HG02623 (cell line): ENCODE measurements around the gene RPL22.
A peak's percentile ranks its signal among the peaks of the same experiment; 100 is the strongest.

Experiments
- ATAC-seq: cut with Tn5 transposase; IDR thresholded peaks from one replicate; pipeline ENCODE4 v1.9.1; 2021; ENCODE audit warnings: moderate library complexity; ENCODE audit not compliant: unreplicated experiment

The RPL22 gene

GRCh38 chr1:6205849-6206519 lies 6.6 kb upstream of the RPL22 start, which contains the start of gene RNF207:
Gene RNF207, plus strand, starts transcription at chr1:6206119. Its CDS starts 417 bp downstream, at chr1:6206536.
- peak; percentile 65 for ATAC-seq

DNA sequence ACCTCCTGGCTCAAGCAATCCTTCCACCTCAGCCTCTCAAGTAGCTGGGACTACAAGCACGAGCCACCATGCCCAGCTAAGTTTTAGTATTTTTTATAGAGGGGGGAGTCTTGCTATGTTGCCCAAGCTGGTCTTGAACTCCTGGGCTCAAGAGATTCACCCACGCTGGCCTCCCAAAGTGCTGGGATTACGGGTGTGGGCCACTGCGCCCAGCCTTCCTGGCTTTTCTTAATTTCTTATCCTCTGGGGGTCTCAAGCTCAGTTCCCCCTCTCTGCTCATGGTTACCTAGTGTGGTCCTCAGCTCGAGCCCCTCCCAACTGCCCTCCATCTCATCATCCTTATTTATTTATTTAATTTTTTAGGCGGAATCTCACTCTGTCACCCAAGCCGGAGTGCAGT lies 2.9 kb upstream of the RPL22 start:
- ATAC-seq, result no peak

- no peak for ATAC-seq
Measured at GRCh38 chr1:6200188-6200809, 904 bp upstream of the RPL22 start.

DNA sequence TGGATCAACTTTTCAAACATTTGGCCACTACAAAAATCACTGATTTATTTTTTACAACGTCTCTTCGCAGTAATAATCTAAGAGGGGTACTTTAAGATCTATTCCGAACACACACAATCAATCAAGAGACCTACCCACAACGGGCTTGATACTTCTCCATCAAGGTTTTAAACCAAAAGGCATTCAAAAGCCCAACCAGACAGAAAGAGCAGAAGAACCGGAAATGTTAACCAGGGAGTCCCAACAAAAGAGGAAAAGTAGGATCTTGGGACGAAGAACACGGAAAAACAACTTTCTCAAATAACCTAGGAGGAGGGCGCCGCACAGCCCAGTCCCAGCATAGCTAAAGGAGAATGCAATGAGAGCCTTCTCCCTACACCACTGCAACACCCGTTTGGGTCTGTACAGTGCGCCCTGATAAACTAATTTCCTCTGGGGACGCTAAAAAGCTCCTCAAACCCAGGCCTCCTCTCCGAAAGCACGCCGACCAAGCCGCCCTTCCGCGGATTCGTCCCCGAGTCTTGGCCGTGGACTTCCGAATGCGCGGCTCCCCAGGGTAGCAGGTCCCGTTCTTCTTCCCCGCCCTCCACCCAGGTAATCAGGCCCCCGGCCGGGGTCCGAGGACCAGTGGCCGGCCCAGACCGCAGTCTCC lies 623 bp downstream of the RPL22 start:
- peak; percentile 31 for ATAC-seq

DNA sequence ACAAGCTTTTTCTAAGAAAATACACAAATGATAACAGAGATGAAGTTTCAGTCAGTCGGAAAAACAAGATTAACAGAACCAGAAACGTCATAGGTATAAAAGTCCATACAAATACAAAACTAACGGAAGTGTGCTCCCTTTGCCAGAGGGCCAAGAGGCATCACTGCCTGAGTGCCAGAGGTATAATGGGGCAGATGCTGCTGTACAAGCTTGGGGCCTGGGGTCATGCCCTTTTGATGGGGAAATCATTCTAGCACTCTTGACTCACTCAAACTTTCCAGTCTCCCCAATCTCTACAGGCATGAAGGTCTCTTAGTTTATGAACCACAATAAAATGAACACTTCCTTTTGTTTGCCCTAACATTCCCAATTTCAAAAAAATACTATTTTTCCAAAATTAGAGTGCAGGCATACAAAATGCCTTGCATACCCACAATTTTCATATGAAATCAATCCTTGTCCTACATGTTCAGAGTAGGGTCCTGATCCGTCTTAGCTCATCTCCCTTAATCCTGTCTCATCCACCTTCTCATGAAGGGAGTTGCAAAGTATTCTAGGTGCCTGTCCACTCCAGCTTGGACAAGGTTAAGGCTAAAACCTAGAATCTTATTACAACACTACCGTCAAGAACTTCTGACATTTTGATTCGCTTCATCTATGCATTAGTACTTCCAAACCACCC lies 1.5 kb downstream of the RPL22 start:
- no peak for ATAC-seq

GRCh38 chr1:6191968-6192367 lies 7.4 kb downstream of the RPL22 start:
- ATAC-seq, result no peak

DNA sequence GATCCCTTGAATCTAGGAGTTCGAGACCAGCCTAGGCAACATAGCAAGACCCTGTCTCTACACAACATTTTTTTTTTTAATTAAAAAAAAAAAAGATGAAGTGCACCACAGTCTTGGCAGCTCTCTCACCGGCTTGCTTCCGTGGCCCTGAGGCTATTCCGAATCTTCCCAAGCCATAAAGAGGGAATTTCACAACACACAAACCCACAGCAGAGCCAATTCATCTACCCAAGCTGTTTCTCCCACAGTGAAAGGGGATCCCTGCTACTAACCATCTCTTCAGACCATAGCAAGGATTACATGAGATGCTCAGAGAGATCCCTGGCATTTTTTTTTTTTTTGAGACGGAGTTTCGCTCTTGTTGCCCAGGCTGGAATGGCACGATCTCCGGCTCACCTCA lies 10.9 kb downstream of the RPL22 start:
- ATAC-seq, result no peak

- ATAC-seq, result no peak
Measured at GRCh38 chr1:6185635-6186382, 13.6 kb downstream of the RPL22 start.

- ATAC-seq, result no peak
Measured at GRCh38 chr1:6185151-6185550, 14.2 kb downstream of the RPL22 start.

DNA sequence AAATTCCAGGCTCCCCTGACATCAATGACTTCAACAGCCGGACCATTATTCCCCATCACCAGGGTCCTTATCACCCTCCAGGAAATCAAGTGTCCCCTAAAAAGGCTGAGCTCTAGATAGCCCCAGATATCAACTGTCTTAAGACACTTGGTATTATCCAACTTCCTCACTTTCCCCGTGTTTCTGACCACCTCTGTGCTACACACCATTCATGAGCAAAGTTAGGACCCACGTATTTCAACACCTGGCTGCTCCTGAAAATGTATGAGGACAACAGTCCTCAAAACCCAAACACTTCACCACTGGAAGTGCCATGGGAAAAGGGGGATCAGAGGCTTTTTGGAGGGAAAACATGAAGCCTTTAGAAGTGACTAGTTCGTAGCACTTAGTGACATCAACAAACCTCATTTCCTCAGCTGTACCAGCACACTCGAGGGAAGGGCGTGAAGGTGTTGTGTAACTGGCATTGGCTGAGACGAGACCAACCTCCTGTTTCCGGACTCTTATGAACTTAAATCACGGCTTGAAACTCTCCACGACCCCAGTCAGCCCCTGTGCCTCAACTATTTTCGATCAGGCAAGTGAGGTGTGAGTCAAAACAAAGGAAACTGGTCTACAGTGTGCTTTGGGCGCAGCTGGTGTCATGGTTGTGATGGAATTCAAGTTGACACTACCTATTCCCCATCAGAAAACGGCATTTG lies 15.2 kb downstream of the RPL22 start:
- ATAC-seq, result no peak

GRCh38 chr1:6183520-6183989 lies 15.8 kb downstream of the RPL22 start:
- ATAC-seq, result no peak

DNA sequence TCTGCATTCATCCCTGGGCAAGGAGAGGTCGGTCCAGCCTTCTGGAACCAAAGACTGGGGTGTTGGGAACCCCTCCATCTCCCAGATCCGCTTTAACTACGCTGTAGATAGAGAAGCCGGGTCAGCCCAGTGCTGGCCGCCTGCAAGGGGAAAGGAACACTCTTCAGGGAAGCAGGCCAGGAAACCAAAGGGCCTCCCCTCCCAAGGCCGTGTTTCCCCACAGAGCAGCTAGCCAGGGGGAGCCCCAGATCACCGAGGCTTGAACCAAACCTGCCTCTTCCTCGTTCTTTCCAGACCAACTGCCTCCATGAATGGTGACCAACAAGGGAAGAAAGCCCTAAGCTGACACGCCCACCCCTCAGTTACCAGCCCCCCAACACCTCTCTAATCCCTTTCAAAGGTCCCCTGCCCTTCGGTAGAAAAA lies 18.0 kb downstream of the RPL22 start:
- ATAC-seq, result no peak

DNA sequence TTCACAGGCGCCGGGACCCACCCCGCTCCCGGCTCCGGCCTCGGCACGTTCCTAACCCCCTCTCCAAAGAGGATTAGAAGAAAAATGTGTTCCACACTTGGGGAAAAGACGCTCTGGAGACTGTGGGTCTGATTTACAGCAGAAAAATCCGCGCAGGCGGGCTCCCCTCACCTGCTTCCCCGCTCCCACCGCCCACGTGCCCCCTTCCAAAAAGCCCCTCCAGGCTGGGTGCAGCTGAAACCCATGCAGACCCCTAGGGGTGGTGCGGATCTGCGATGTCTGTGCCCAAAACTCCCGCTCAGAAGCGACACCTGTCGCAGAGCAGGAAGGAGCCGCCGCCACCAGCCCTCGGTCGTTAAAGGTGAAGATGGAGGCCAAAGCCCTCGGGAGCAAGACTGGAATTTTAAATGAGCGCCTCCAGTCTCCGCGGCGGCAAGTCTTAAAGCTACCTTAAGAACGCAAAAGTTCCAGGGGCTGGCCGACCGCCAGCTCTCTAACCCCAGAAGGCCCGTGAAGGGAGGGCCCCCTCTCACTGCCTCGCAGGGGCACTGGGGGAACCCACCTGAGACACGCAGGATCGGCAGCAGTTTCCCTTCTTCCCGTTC lies 18.6 kb downstream of the RPL22 start:
- ATAC-seq, result no peak

DNA sequence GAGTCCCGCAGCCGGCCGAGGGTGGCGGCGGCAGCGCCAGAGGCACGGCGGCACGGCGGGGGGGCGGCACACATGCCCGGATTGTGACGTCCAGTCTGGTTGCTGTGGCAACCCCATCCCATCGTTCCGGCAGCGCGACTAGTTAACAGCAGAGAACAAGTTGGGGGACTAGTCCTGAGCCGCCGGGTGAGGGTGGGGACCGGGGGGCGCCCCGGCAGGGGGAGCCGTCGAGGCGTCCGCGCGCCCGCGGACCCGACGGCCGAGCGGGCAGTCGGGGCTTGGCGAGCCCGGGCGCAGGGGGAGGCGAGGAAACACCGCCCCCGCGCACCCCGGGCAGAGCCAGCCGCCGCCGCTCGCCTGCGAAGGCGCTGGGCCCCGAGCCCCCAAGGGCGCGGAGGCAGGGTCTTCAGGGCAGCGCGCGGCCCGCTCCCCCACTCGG lies 19.1 kb downstream of the RPL22 start, which contains the start of gene CHD5:
TSS of gene CHD5 (minus strand) at position 54 of the 439 bp plus-strand sequence. CDS start 298 bp downstream, outside the sequence.
- ATAC-seq, result no peak

GRCh38 chr1:6179564-6180175 lies 19.7 kb downstream of the RPL22 start:
- no peak for ATAC-seq

GRCh38 chr1:6178751-6179563 lies 20.4 kb downstream of the RPL22 start:
- ATAC-seq, result no peak

DNA sequence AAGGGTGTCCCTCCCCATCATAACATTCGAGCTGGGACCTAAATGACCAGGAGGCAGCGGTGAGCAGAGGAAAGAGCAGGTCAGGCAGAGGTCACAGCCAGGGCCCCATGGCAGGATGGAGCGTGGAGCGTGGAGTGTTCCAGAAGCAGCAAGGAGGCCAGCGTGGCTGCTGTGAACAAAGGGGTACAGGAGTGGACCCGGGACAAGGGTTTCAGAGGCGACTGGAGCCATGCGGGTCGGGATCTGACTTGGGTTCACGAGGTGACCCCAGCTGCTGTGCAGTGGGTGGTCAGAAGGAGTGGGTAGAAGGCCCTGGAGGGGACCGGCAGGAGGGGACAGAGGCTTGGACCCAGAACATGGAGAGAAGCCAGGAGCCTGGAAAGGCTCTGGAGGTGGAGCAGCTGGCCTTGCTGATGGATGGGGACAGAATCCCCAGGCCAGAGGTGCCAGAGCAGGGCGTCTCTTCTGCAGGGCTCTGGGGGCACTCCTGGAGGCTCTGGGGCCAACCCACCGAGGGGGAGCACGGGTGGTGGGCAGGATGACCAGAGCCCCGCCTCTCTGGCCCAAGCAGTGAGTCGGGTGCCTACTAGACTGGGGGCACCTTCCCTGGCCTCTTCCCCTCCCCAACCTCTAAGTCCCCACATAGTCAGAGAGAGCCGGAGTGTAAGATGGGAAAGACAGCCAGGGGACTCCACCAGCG lies 21.6 kb downstream of the RPL22 start:
- ATAC-seq, result no peak

GRCh38 chr1:6176779-6177178 lies 22.6 kb downstream of the RPL22 start:
- no peak for ATAC-seq
